GM23338 (cell line): ENCODE measurements around the gene MOCS2. TPM values are rescaled to one million over a fixed set of nuclear protein-coding genes. Genes with fewer than 3 reads are reported as not detected.

Source experiments
- ATAC-seq: fragments of 200-7000 bp; cut with Tn5 transposase; 3 replicates; pipeline ENCODE4 v1.9.1; 2020
- DNase-seq: peaks from one replicate; pipeline ENCODE4 v3.0.0-alpha.2; 2015; ENCODE audit warnings: low spot score
- H2AFZ ChIP-seq: fragments of 200-600 bp; sonication (generic); 2 replicates; pipeline ENCODE4 v1.8.0; 2016; ENCODE audit warnings: antibody characterized with exemption, mild to moderate bottlenecking, moderate library complexity
- H3F3A ChIP-seq: fragments of 200-600 bp; sonication (generic); replicated peaks from 2 replicates; pipeline ENCODE4 v1.8.0; 2017; ENCODE audit warnings: antibody characterized with exemption, mixed run types, low read depth
- H3K27ac ChIP-seq: fragments of 200-600 bp; sonication (generic); 2 replicates; pipeline ENCODE4 v1.6.1; 2016; ENCODE audit warnings: low read depth
- H3K27me3 ChIP-seq: fragments of 200-600 bp; sonication (generic); 2 replicates; pipeline ENCODE4 v1.8.0; 2016; ENCODE audit warnings: mild to moderate bottlenecking, mixed run types, moderate library complexity; ENCODE audit not compliant: insufficient read depth
- H3K36me3 ChIP-seq: fragments of 200-600 bp; sonication (generic); 2 replicates; pipeline ENCODE4 v1.8.0; 2016; ENCODE audit warnings: mild to moderate bottlenecking; ENCODE audit not compliant: insufficient read depth
- H3K4me1 ChIP-seq: fragments of 200-600 bp; sonication (generic); 2 replicates; pipeline ENCODE4 v1.8.0; 2016; ENCODE audit warnings: mild to moderate bottlenecking, moderate library complexity; ENCODE audit not compliant: insufficient read depth
- H3K4me2 ChIP-seq: fragments of 200-600 bp; sonication (generic); 2 replicates; pipeline ENCODE4 v1.7.1; 2017; ENCODE audit warnings: mixed run types
- H3K4me3 ChIP-seq: fragments of 200-600 bp; sonication (generic); 2 replicates; pipeline ENCODE4 v1.6.1; 2016; ENCODE audit warnings: mixed run types
- H3K79me2 ChIP-seq: fragments of 200-600 bp; sonication (generic); replicated peaks from 2 replicates; pipeline ENCODE4 v1.8.0; 2017; ENCODE audit warnings: mild to moderate bottlenecking; ENCODE audit not compliant: insufficient read depth
- H3K9me2 ChIP-seq: fragments of 200-600 bp; sonication (generic); 2 replicates; pipeline ENCODE4 v1.8.0; 2017; ENCODE audit not compliant: insufficient read depth
- H4K20me1 ChIP-seq: fragments of 200-600 bp; sonication (generic); replicated peaks from 2 replicates; pipeline ENCODE4 v1.8.0; 2017; ENCODE audit warnings: mild to moderate bottlenecking; ENCODE audit not compliant: insufficient read depth
- H3K27ac Mint-ChIP-seq: 2 replicates; pipeline ENCODE4 v1.8.0; 2020; ENCODE audit warnings: inconsistent platforms, mild to moderate bottlenecking, moderate library complexity, mixed read lengths
- H3K27me3 Mint-ChIP-seq: 3 replicates; pipeline ENCODE4 v1.8.0; 2022; ENCODE audit warnings: low read depth, mild to moderate bottlenecking, moderate library complexity, mixed read lengths, inconsistent platforms; ENCODE audit not compliant: insufficient read depth, poor library complexity
- H3K36me3 Mint-ChIP-seq: 3 replicates; pipeline ENCODE4 v1.8.0; 2021; ENCODE audit warnings: low read depth, mild to moderate bottlenecking, inconsistent platforms, moderate library complexity, mixed read lengths
- H3K4me1 Mint-ChIP-seq: 3 replicates; pipeline ENCODE4 v1.8.0; 2020; ENCODE audit warnings: mild to moderate bottlenecking, inconsistent platforms, mixed read lengths
- H3K4me3 Mint-ChIP-seq: 3 replicates; pipeline ENCODE4 v1.8.0; 2021; ENCODE audit warnings: moderate library complexity, mild to moderate bottlenecking, inconsistent platforms, mixed read lengths
- H3K9me3 Mint-ChIP-seq: 3 replicates; pipeline ENCODE4 v1.8.0; 2020; ENCODE audit warnings: moderate library complexity, mild to moderate bottlenecking, inconsistent platforms, mixed read lengths
- ETS1 ChIP-seq: IDR thresholded peaks from 2 replicates; pipeline ENCODE4 v1.6.1; 2016; ENCODE audit warnings: antibody characterized with exemption
- EZH2 ChIP-seq: fragments of 200-600 bp; sonication (generic); IDR thresholded peaks from one replicate; pipeline ENCODE4 v1.8.0; 2017; ENCODE audit warnings: antibody characterized with exemption, mild to moderate bottlenecking, low read depth; ENCODE audit not compliant: unreplicated experiment
- EZH2phosphoT487 ChIP-seq: fragments of 200-600 bp; sonication (generic); IDR thresholded peaks from one replicate; pipeline ENCODE4 v1.8.1; 2018; ENCODE audit warnings: antibody characterized with exemption; ENCODE audit not compliant: unreplicated experiment
- NANOG ChIP-seq: IDR thresholded peaks from 2 replicates; pipeline ENCODE4 v1.6.1; 2016; ENCODE audit warnings: antibody characterized with exemption, borderline replicate concordance
- POLR2AphosphoS5 ChIP-seq: IDR thresholded peaks from 2 replicates; pipeline ENCODE4 v1.6.1; 2016; ENCODE audit warnings: antibody characterized with exemption, low read depth
- STAT1 ChIP-seq: IDR thresholded peaks from one replicate; pipeline ENCODE4 v1.6.1; 2016; ENCODE audit warnings: antibody characterized with exemption; ENCODE audit not compliant: unreplicated experiment
- ZNF114 ChIP-seq: fragments of 250-450 bp; sonication (Bioruptor Pico); IDR thresholded peaks from 2 replicates; pipeline ENCODE4 v1.5.0; 2020; ENCODE audit warnings: mild to moderate bottlenecking, moderate library complexity
- ZNF331 ChIP-seq: fragments of 250-450 bp; sonication (Bioruptor Pico); IDR thresholded peaks from 2 replicates; pipeline ENCODE4 v1.5.0; 2020; ENCODE audit warnings: low read depth, mild to moderate bottlenecking, moderate library complexity
- polyA plus RNA-seq: library from polyadenylated mRNA; unstranded; fragments of >200 nt; fragmentation: Nextera tagmentation; extraction: Ambion mirVana; gene quantifications from 2 replicates; pipeline ENCODE4 v1.2.1, GENCODE V29; 2016
- total RNA-seq: library from RNA; depleted of rRNA; stranded (reverse); fragments of >200 nt; shearing (Covaris generic); gene quantifications from 2 replicates; pipeline ENCODE4 v1.2.3, GENCODE V29; 2014
- TF ChIP-seq, protein P1 (sequence below): fragments of 250-450 bp; sonication (Bioruptor Pico); IDR thresholded peaks from 2 replicates; pipeline ENCODE4 v1.5.0; 2020; ENCODE audit warnings: mild to moderate bottlenecking, moderate library complexity

The MOCS2 gene
- total and polyA plus RNA-seq, 2 experiments from 2014 or later: 18.3 to 41.8 TPM

- DNase-seq (no peak), ATAC-seq (no peak)
- Histone ChIP-seq H3K27me3 (no peaks in the 10 kb centered on the region), H3K4me1 (no peaks in the 10 kb centered on the region), H3K9me2 (no peaks in the 10 kb centered on the region), H3K79me2 (no peaks in the 10 kb centered on the region), H3F3A (no peaks in the 10 kb centered on the region), H2AFZ (no peak overlapping the region), H3K36me3 (no peaks in the 10 kb centered on the region), H3K4me3 (no peak overlapping the region), H3K4me2 (no peak overlapping the region), H3K27ac (no peak overlapping the region), H4K20me1 (no peaks in the 10 kb centered on the region)
- H3K4me1 Mint-ChIP-seq: no peaks in the 10 kb centered on the region
- no peaks in the 10 kb centered on the region for H3K27me3 Mint-ChIP-seq
- no peak overlapping the region; the same call in 1 of the 2 replicates for H3K27ac Mint-ChIP-seq
- H3K9me3 Mint-ChIP-seq: no peaks in the 10 kb centered on the region
- H3K36me3 Mint-ChIP-seq: no peaks in the 10 kb centered on the region
- no peak overlapping the region for H3K4me3 Mint-ChIP-seq
- TF ChIP-seq ZNF114 (no peak), ZNF331 (no peak), ETS1 (no peak), POLR2AphosphoS5 (no peak), STAT1 (no peak), NANOG (no peak), EZH2 (no peak), EZH2phosphoT487 (no peak)
- TF ChIP-seq, protein P1, sequence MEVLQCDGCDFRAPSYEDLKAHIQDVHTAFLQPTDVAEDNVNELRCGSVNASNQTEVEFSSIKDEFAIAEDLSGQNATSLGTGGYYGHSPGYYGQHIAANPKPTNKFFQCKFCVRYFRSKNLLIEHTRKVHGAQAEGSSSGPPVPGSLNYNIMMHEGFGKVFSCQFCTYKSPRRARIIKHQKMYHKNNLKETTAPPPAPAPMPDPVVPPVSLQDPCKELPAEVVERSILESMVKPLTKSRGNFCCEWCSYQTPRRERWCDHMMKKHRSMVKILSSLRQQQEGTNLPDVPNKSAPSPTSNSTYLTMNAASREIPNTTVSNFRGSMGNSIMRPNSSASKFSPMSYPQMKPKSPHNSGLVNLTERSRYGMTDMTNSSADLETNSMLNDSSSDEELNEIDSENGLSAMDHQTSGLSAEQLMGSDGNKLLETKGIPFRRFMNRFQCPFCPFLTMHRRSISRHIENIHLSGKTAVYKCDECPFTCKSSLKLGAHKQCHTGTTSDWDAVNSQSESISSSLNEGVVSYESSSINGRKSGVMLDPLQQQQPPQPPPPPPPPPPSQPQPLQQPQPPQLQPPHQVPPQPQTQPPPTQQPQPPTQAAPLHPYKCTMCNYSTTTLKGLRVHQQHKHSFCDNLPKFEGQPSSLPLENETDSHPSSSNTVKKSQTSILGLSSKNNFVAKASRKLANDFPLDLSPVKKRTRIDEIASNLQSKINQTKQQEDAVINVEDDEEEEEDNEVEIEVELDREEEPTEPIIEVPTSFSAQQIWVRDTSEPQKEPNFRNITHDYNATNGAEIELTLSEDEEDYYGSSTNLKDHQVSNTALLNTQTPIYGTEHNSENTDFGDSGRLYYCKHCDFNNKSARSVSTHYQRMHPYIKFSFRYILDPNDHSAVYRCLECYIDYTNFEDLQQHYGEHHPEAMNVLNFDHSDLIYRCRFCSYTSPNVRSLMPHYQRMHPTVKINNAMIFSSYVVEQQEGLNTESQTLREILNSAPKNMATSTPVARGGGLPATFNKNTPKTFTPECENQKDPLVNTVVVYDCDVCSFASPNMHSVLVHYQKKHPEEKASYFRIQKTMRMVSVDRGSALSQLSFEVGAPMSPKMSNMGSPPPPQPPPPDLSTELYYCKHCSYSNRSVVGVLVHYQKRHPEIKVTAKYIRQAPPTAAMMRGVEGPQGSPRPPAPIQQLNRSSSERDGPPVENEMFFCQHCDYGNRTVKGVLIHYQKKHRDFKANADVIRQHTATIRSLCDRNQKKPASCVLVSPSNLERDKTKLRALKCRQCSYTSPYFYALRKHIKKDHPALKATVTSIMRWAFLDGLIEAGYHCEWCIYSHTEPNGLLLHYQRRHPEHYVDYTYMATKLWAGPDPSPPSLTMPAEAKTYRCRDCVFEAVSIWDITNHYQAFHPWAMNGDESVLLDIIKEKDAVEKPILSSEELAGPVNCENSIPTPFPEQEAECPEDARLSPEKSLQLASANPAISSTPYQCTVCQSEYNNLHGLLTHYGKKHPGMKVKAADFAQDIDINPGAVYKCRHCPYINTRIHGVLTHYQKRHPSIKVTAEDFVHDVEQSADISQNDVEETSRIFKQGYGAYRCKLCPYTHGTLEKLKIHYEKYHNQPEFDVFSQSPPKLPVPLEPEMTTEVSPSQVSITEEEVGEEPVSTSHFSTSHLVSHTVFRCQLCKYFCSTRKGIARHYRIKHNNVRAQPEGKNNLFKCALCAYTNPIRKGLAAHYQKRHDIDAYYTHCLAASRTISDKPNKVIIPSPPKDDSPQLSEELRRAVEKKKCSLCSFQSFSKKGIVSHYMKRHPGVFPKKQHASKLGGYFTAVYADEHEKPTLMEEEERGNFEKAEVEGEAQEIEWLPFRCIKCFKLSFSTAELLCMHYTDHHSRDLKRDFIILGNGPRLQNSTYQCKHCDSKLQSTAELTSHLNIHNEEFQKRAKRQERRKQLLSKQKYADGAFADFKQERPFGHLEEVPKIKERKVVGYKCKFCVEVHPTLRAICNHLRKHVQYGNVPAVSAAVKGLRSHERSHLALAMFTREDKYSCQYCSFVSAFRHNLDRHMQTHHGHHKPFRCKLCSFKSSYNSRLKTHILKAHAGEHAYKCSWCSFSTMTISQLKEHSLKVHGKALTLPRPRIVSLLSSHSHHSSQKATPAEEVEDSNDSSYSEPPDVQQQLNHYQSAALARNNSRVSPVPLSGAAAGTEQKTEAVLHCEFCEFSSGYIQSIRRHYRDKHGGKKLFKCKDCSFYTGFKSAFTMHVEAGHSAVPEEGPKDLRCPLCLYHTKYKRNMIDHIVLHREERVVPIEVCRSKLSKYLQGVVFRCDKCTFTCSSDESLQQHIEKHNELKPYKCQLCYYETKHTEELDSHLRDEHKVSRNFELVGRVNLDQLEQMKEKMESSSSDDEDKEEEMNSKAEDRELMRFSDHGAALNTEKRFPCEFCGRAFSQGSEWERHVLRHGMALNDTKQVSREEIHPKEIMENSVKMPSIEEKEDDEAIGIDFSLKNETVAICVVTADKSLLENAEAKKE (CRISPR knock-in tag): no peak
These were observed 37.8 kb downstream of the MOCS2 start for GRCh38 chr5:53071738-53072137.
